SK-N-SH (cell line): ENCODE results near the gene ENOX2.

Source experiments
- TF ChIP-seq, protein P1 (sequence below): fragments of 200-600 bp; sonication (generic); IDR thresholded peaks from 2 replicates; pipeline ENCODE4 v1.6.1; 2017; ENCODE audit warnings: antibody characterized with exemption, mild to moderate bottlenecking, moderate library complexity
- TF ChIP-seq, protein P2 (sequence below): fragments of 150-350 bp; IDR thresholded peaks from 2 replicates; pipeline ENCODE4 v1.6.1; 2017; ENCODE audit warnings: antibody characterized with exemption, low read length, low read depth, borderline replicate concordance

GRCh38 chrX:130665263-130665662 lies 237.7 kb downstream of the ENOX2 start:
- TF ChIP-seq, protein P1, sequence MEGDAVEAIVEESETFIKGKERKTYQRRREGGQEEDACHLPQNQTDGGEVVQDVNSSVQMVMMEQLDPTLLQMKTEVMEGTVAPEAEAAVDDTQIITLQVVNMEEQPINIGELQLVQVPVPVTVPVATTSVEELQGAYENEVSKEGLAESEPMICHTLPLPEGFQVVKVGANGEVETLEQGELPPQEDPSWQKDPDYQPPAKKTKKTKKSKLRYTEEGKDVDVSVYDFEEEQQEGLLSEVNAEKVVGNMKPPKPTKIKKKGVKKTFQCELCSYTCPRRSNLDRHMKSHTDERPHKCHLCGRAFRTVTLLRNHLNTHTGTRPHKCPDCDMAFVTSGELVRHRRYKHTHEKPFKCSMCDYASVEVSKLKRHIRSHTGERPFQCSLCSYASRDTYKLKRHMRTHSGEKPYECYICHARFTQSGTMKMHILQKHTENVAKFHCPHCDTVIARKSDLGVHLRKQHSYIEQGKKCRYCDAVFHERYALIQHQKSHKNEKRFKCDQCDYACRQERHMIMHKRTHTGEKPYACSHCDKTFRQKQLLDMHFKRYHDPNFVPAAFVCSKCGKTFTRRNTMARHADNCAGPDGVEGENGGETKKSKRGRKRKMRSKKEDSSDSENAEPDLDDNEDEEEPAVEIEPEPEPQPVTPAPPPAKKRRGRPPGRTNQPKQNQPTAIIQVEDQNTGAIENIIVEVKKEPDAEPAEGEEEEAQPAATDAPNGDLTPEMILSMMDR = no peak
- TF ChIP-seq, protein P2, sequence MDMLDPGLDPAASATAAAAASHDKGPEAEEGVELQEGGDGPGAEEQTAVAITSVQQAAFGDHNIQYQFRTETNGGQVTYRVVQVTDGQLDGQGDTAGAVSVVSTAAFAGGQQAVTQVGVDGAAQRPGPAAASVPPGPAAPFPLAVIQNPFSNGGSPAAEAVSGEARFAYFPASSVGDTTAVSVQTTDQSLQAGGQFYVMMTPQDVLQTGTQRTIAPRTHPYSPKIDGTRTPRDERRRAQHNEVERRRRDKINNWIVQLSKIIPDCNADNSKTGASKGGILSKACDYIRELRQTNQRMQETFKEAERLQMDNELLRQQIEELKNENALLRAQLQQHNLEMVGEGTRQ = no peak
